HepG2 (cell line): ENCODE data around the gene KIF6. TPM values are rescaled to one million over a fixed set of nuclear protein-coding genes. Genes with fewer than 3 reads are reported as not detected.

Experiments used
- ATAC-seq: fragments of 200-7000 bp; cut with Tn5 transposase; 3 replicates; pipeline ENCODE4 v1.9.1; 2020; ENCODE audit warnings: mild to moderate bottlenecking, moderate library complexity
- BruUV-seq: library from RNA; stranded (reverse); fragments of 400-500 nt; replicated peaks from 2 replicates; lab custom pipeline; 2021; lab: Mats Ljungman, UMichigan
- CTCF ChIA-PET: fragments of 300-600 bp; formaldehyde crosslinking; extraction: SDS; loops from one replicate; lab custom pipeline; 2021; ENCODE audit warnings: low total read pairs, inconsistent platforms, low intra/inter-chr PET ratio; lab: Yijun Ruan, JAX
- POLR2A ChIA-PET: fragments of 350-600 bp; sonication (Branson Sonifier 250); formaldehyde crosslinking; loops from one replicate; lab custom pipeline; 2020; ENCODE audit warnings: antibody characterized with exemption, inconsistent platforms; lab: Yijun Ruan, JAX
- DNase-seq: peaks from one replicate; pipeline ENCODE4 v3.0.0-alpha.2; 2015; ENCODE audit warnings: low spot score
- FAIRE-seq: peaks from 3 replicates; lab custom pipeline; 2011; peaks lifted over from hg19 to GRCh38; lab: Jason Lieb, UNC
- H2AFZ ChIP-seq: one replicate; pipeline ENCODE4 v1.6.1; 2011; ENCODE audit warnings: low read length, inconsistent platforms
- H3K27ac ChIP-seq: fragments of 300-600 bp; 3 replicates; pipeline ENCODE4 v1.8.0; 2011; ENCODE audit warnings: mixed run types, mild to moderate bottlenecking, mixed read lengths, low read length, inconsistent platforms; ENCODE audit not compliant: insufficient read depth; ENCODE audit errors: extremely low read length
- H3K27me3 ChIP-seq, 2 experiments: fragments of 200-600 bp in 1 of 2; 2 replicates in 1 of 2; 3 replicates in 1 of 2; pipeline versions ENCODE4 v1.6.0 to v1.8.0; 2011; ENCODE audit warnings: low read length in 2 of 2, mild to moderate bottlenecking in 2 of 2, moderate library complexity in 2 of 2, inconsistent platforms in 1 of 2; ENCODE audit not compliant: insufficient read depth in 2 of 2, control insufficient read depth in 1 of 2
- H3K36me3 ChIP-seq, 2 experiments: fragments of 200-600 bp in 1 of 2; replicated peaks in 1 of 2; 2 replicates in 1 of 2; 3 replicates in 1 of 2; pipeline versions ENCODE4 v1.5.1 to v1.8.0; 2011; ENCODE audit warnings: low read length in 2 of 2, inconsistent platforms in 1 of 2; ENCODE audit not compliant: insufficient read depth in 2 of 2, control insufficient read depth in 1 of 2
- H3K4me1 ChIP-seq: 2 replicates; pipeline ENCODE4 v1.5.1; 2012; ENCODE audit warnings: low read length, inconsistent platforms; ENCODE audit not compliant: insufficient read depth
- H3K4me2 ChIP-seq: 2 replicates; pipeline ENCODE4 v1.6.0; 2011; ENCODE audit warnings: low read depth, low read length, inconsistent platforms
- H3K4me3 ChIP-seq, 3 experiments: fragments of 200-600 bp in 1 of 3; sonication (generic), shearing (Covaris generic) in 1 of 3; replicated peaks in 1 of 3; 2 replicates each; pipeline ENCODE4 v1.5.1; 2011 to 2016; ENCODE audit warnings: low read length in 3 of 3, inconsistent platforms in 2 of 3, low read depth in 2 of 3, mild to moderate bottlenecking in 2 of 3, control low read depth in 1 of 3, mixed read lengths in 1 of 3; ENCODE audit not compliant: insufficient read depth in 1 of 3
- H3K79me2 ChIP-seq: one replicate; pipeline ENCODE4 v1.6.1; 2011; ENCODE audit warnings: low read length, inconsistent platforms; ENCODE audit not compliant: insufficient read depth
- H3K9ac ChIP-seq: 2 replicates; pipeline ENCODE4 v1.6.0; 2011; ENCODE audit warnings: mild to moderate bottlenecking, low read depth, low read length, inconsistent platforms; ENCODE audit not compliant: insufficient read depth
- H3K9me3 ChIP-seq: 2 replicates; pipeline ENCODE4 v1.5.1; 2012; ENCODE audit warnings: mild to moderate bottlenecking, low read length
- H4K20me1 ChIP-seq: 2 replicates; pipeline ENCODE4 v1.6.0; 2011; ENCODE audit warnings: inconsistent platforms, mild to moderate bottlenecking, low read length, moderate library complexity; ENCODE audit not compliant: insufficient read depth
- MAFK ChIP-seq, 2 experiments: IDR thresholded peaks in 1 of 2; conservative IDR thresholded peaks in 1 of 2; 2 replicates each; pipeline ENCODE4 v1.6.1; 2011; ENCODE audit warnings: improper control_type of control experiment in 2 of 2, low read length in 2 of 2
- TGIF2 ChIP-seq: IDR thresholded peaks from 2 replicates; pipeline ENCODE4 v1.6.1; 2016; ENCODE audit warnings: control low read depth, missing compliant biosample characterization
- ZBTB38 ChIP-seq: sonication (generic); formaldehyde crosslinking; IDR thresholded peaks from 2 replicates; pipeline ENCODE4 v1.5.1; 2020; ENCODE audit warnings: mild to moderate bottlenecking, missing genetic modification reagents
- ZNF746 ChIP-seq: sonication (generic); formaldehyde crosslinking; IDR thresholded peaks from 2 replicates; pipeline ENCODE4 v1.8.0; 2022; ENCODE audit warnings: mild to moderate bottlenecking, missing genetic modification reagents
- ZSCAN29 ChIP-seq: sonication (generic); formaldehyde crosslinking; conservative IDR thresholded peaks from 2 replicates; pipeline ENCODE4 v1.4.0; 2020; ENCODE audit warnings: mild to moderate bottlenecking, missing genetic modification reagents
- WGBS: methylation state at CpG from one replicate; pipeline ENCODE4 v1.1.6; 2017; ENCODE audit warnings: low lambda C conversion rate; 5-methylcytosine and 5-hydroxymethylcytosine counted together
- in situ Hi-C: cut with HindIII; loops from 2 replicates; pipeline ENCODE4 v1.10.0; 2017; ENCODE audit warnings: low pct_unique_long_range_greater_than_20kb; ENCODE audit not compliant: extremely low pct_ligation_motif_present
- intact Hi-C: fragments of 100-400 bp; cut with micrococcal nuclease; formaldehyde crosslinking; loops from one replicate; pipeline ENCODE4 v1.10.0; 2022; ENCODE audit not compliant: unreplicated experiment
- polyA plus RNA-seq, 8 experiments: library from polyadenylated mRNA; depleted of rRNA in 3 of 8; stranded (reverse) in 7 of 8; unstranded in 1 of 8; fragments of >200 nt; fragmentation: Illumina TruSeq in 4 of 8; extraction: Trizol in 4 of 8; gene quantifications; 2 replicates each; pipeline versions ENCODE4 v1.2.1 to v1.2.3, GENCODE V29; 2011 to 2016; ENCODE audit warnings: low read depth in 4 of 8, missing spikeins in 1 of 8, mixed read lengths in 1 of 8; ENCODE audit not compliant: insufficient read depth in 1 of 8
- total RNA-seq, 5 experiments: library from RNA; depleted of rRNA; stranded (reverse); fragments of >200 nt; fragmentation: Illumina TruSeq; extraction: Trizol; gene quantifications; 2 replicates each; pipeline ENCODE4 v1.2.3, GENCODE V29; 2016; ENCODE audit warnings: low read depth in 1 of 5
- TF ChIP-seq, protein P1 (sequence below): sonication (generic); formaldehyde crosslinking; IDR thresholded peaks from 2 replicates; pipeline ENCODE4 v1.8.0; 2022; ENCODE audit warnings: mild to moderate bottlenecking, missing genetic modification reagents
- TF ChIP-seq, protein P2 (sequence below), 2 experiments: IDR thresholded peaks; 2 replicates each; pipeline ENCODE4 v1.6.1; 2011 to 2012; ENCODE audit warnings: low read length in 2 of 2, borderline replicate concordance in 1 of 2, low read depth in 1 of 2, mild to moderate bottlenecking in 1 of 2, moderate library complexity in 1 of 2
- TF ChIP-seq, protein P3 (sequence below): sonication (generic); formaldehyde crosslinking; IDR thresholded peaks from 2 replicates; pipeline ENCODE4 v1.4.0; 2020; ENCODE audit warnings: mild to moderate bottlenecking, missing genetic modification reagents

The KIF6 gene
- total and polyA plus RNA-seq, 2 of the 13 experiments (the other 11 are each of a cell fraction or from before 2014, with no cell fraction given) = 0.04 to 0.27 TPM

DNA sequence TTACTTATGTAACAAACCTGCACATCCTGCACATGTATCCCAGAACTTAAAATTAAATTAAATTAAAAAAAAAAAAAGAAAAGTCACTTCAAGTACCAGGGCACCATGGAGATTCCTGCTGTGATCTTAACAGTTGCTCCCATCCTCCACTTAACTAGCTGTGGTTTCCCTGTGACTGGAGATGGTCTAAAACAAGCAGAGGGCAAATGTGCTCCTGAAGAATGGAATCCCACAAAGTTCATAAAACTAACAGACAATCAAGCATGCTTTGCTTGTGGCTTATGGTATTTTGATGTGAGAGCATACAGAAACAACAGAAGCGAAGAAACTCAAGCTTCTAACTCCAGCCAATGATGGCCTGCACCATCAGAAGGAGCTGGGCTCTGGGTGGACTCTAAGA, 249.1 kb downstream of the KIF6 start:
- no peaks in the 10 kb centered on the region for H4K20me1 ChIP-seq
- ChIA-PET POLR2A (no interaction called here), CTCF (no interaction called here)
- intact Hi-C loops (no loop called here), in situ Hi-C loops (no loop called here)
- H3K4me3 ChIP-seq = no peak overlapping the region
- H3K4me1 ChIP-seq = no peaks in the 10 kb centered on the region
- FAIRE-seq (no peak), DNase-seq (no peak), ATAC-seq (no peak)
- no peak overlapping the region for H3K4me2 ChIP-seq
- no peak overlapping the region for H3K27ac ChIP-seq
- H3K27me3 ChIP-seq = no peaks in the 10 kb centered on the region
- H3K79me2 ChIP-seq = no peaks in the 10 kb centered on the region
- no peak overlapping the region for H2AFZ ChIP-seq
- H3K9me3 ChIP-seq = no peaks in the 10 kb centered on the region
- 0% methylated on average over 1 of the region's 1 CpG for WGBS
- no peak overlapping the region for H3K9ac ChIP-seq
- no peaks in the 10 kb centered on the region for H3K36me3 ChIP-seq
- no TSS peak for BruUV-seq
- TF ChIP-seq ZNF746 (CRISPR knock-in tag) (no peak), ZSCAN29 (CRISPR knock-in tag) (no peak), ZBTB38 (CRISPR knock-in tag) (no peak), MAFK (conservative IDR thresholded peaks at IDR 0.05 in 1 of 2, IDR thresholded peaks at IDR 0.05 in 1 of 2; ENCODE audit: low read length in 2 of 2) (no peak), TGIF2 (CRISPR knock-in tag) (no peak)
- TF ChIP-seq, protein P1, sequence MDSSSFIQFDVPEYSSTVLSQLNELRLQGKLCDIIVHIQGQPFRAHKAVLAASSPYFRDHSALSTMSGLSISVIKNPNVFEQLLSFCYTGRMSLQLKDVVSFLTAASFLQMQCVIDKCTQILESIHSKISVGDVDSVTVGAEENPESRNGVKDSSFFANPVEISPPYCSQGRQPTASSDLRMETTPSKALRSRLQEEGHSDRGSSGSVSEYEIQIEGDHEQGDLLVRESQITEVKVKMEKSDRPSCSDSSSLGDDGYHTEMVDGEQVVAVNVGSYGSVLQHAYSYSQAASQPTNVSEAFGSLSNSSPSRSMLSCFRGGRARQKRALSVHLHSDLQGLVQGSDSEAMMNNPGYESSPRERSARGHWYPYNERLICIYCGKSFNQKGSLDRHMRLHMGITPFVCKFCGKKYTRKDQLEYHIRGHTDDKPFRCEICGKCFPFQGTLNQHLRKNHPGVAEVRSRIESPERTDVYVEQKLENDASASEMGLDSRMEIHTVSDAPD (CRISPR knock-in tag) = no peak
- TF ChIP-seq, protein P2, sequence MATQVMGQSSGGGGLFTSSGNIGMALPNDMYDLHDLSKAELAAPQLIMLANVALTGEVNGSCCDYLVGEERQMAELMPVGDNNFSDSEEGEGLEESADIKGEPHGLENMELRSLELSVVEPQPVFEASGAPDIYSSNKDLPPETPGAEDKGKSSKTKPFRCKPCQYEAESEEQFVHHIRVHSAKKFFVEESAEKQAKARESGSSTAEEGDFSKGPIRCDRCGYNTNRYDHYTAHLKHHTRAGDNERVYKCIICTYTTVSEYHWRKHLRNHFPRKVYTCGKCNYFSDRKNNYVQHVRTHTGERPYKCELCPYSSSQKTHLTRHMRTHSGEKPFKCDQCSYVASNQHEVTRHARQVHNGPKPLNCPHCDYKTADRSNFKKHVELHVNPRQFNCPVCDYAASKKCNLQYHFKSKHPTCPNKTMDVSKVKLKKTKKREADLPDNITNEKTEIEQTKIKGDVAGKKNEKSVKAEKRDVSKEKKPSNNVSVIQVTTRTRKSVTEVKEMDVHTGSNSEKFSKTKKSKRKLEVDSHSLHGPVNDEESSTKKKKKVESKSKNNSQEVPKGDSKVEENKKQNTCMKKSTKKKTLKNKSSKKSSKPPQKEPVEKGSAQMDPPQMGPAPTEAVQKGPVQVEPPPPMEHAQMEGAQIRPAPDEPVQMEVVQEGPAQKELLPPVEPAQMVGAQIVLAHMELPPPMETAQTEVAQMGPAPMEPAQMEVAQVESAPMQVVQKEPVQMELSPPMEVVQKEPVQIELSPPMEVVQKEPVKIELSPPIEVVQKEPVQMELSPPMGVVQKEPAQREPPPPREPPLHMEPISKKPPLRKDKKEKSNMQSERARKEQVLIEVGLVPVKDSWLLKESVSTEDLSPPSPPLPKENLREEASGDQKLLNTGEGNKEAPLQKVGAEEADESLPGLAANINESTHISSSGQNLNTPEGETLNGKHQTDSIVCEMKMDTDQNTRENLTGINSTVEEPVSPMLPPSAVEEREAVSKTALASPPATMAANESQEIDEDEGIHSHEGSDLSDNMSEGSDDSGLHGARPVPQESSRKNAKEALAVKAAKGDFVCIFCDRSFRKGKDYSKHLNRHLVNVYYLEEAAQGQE (IDR thresholded peaks at IDR 0.05; ENCODE audit: borderline replicate concordance in 1 of 2, low read depth in 1 of 2, low read length in 2 of 2) = no peak
- TF ChIP-seq, protein P3, sequence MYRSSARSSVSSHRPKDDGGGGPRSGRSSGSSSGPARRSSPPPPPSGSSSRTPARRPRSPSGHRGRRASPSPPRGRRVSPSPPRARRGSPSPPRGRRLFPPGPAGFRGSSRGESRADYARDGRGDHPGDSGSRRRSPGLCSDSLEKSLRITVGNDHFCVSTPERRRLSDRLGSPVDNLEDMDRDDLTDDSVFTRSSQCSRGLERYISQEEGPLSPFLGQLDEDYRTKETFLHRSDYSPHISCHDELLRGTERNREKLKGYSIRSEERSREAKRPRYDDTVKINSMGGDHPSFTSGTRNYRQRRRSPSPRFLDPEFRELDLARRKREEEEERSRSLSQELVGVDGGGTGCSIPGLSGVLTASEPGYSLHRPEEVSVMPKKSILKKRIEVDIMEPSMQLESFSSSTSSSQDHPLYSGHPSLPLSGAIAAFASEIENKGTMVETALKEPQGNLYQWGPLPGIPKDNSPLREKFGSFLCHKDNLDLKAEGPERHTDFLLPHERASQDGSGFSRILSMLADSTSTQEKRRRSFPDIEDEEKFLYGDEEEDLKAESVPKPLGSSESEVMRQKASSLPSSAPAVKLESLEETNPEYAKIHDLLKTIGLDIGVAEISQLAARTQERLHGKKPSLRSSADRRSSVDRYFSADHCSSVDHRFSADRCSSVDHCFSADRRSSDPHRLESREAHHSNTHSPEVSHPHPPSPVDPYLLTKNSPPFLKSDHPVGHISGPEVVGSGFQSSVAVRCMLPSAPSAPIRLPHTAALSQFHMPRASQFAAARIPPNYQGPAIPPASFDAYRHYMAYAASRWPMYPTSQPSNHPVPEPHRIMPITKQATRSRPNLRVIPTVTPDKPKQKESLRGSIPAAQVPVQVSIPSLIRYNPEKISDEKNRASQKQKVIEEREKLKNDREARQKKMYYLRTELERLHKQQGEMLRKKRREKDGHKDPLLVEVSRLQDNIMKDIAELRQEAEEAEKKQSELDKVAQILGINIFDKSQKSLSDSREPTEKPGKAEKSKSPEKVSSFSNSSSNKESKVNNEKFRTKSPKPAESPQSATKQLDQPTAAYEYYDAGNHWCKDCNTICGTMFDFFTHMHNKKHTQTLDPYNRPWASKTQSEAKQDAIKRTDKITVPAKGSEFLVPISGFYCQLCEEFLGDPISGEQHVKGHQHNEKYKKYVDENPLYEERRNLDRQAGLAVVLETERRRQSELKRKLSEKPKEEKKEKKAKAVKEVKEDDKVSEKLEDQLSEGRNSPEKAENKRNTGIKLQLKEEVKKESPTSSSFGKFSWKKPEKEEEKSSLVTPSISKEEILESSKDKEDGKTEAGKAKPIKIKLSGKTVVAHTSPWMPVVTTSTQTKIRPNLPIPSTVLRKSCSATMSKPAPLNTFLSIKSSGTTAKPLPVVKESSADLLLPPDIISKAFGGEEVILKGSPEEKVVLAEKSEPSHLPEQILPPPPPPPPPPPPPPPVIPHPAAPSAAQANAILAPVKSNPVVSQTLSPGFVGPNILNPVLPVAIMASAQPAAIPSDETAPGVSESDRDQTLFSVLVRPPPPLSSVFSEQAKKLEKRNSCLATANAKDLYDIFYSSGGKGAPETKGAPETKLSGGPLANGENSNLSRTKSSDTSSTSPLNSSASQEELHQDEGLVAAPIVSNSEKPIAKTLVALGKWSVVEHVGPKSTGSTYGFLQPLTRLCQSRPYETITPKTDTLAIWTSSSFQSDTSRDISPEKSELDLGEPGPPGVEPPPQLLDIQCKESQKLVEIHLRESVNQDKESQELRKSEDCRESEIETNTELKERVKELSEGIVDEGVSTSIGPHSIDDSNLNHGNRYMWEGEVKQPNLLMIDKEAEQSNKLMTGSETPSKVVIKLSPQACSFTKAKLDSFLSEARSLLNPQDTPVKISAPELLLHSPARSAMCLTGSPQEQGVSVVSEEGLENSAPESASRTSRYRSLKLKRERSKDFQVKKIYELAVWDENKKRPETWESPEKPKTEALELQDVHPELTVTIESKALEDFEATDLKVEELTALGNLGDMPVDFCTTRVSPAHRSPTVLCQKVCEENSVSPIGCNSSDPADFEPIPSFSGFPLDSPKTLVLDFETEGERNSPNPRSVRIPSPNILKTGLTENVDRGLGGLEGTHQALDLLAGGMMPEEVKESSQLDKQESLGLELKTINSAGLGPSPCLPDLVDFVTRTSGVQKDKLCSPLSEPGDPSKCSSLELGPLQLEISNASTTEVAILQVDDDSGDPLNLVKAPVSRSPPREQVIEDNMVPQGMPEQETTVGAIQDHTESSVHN = no peak
